Muscle layer of colon (tissue), 2 donors: Measurements from ENCODE around the gene SPATA25.
A peak's percentile ranks its signal among the peaks of the same experiment; 100 is the strongest.

ENCODE experiments used
- H3K27ac ChIP-seq: one replicate; pipeline ENCODE4 v1.7.0; 2013; ENCODE audit warnings: low read depth, mild to moderate bottlenecking, low read length, moderate library complexity
- H3K27me3 ChIP-seq, 2 donors: one replicate each; pipeline ENCODE4 v1.7.0; 2013; ENCODE audit warnings: low read length in 2 of 2, mild to moderate bottlenecking in 2 of 2; ENCODE audit not compliant: insufficient read depth in 2 of 2, control insufficient read depth in 1 of 2
- H3K36me3 ChIP-seq: one replicate; pipeline ENCODE4 v1.7.0; 2013; ENCODE audit warnings: mild to moderate bottlenecking, low read length; ENCODE audit not compliant: insufficient read depth
- H3K4me1 ChIP-seq: one replicate; pipeline ENCODE4 v1.7.0; 2013; ENCODE audit warnings: mild to moderate bottlenecking, low read length; ENCODE audit not compliant: insufficient read depth
- H3K4me3 ChIP-seq, 2 donors: one replicate each; pipeline ENCODE4 v1.7.0; 2013; ENCODE audit warnings: low read length in 2 of 2, low read depth in 1 of 2, mild to moderate bottlenecking in 1 of 2, moderate library complexity in 1 of 2
- H3K9ac ChIP-seq: one replicate; pipeline ENCODE4 v1.7.0; 2013; ENCODE audit warnings: low read length
- H3K9me3 ChIP-seq: one replicate; pipeline ENCODE4 v1.7.0; 2013; ENCODE audit warnings: mild to moderate bottlenecking, low read length
- donor health status: abdominal sarcoma.
- donor health status: Adenocarcinoma of cecum.

SPATA25 gene

GRCh38 chr20:45890985-45891983 lies 3.9 kb upstream of the SPATA25 start, which contains the start of the genes CTSA and NEURL2:
Gene CTSA (plus strand): TSS chr20:45891335. CDS start chr20:45891569, 234 bp downstream.
Gene NEURL2 (minus strand): TSS chr20:45891208. CDS start chr20:45890991, 217 bp downstream.
- Histone ChIP-seq H3K4me3 (peak within 1 kb of the TSS; percentile 66 to 90), H3K4me1 (peaks cover 23% of the 10 kb centered on the region), H3K36me3 (peaks cover 38% of the 10 kb centered on the region)

GRCh38 chr20:45890077-45890984 lies 2.9 kb upstream of the SPATA25 start:
- Histone ChIP-seq H3K4me1 (peaks cover 23% of the 10 kb centered on the region), H3K4me3 (peak overlapping the region; percentile 66 to 90), H3K27ac (peak overlapping the region; percentile 99), H3K9ac (peak overlapping the region; percentile 68), H3K36me3 (peaks cover 38% of the 10 kb centered on the region), H3K9me3 (no peaks in the 10 kb centered on the region), H3K27me3 (no peaks in the 10 kb centered on the region)

More at GRCh38 chr20:45890985-45891983, 3.9 kb upstream of the SPATA25 start, which contains the start of the genes CTSA and NEURL2:
- no peaks in the 10 kb centered on the region for H3K27me3 ChIP-seq
- peak within 1 kb of the TSS; percentile 68 for H3K9ac ChIP-seq
- peak within 1 kb of the TSS; percentile 99 for H3K27ac ChIP-seq
- H3K9me3 ChIP-seq, result no peaks in the 10 kb centered on the region

DNA sequence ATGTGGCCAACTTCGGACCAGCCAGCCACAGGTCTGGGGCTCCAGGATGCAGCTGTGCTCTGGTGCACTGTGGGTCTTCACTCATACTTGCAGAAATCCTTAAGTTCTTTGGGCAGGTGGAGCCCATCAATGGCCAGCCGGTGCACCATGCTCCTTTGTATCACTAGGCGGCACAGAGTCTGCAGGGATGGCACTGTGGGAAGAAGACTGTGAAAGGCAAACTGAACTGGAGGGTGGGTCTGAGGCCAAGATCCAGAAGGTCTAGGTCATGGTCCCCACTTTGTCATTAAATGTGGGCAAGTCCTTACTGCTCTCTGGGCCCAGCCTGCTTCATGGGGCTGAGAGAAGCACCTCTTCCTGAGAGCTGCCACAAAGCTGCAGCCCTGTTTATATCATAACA lies 1.3 kb upstream of the SPATA25 start:
- H3K9ac ChIP-seq, result no peak overlapping the region
- no peaks in the 10 kb centered on the region for H3K9me3 ChIP-seq
- no peak overlapping the region for H3K27ac ChIP-seq
- H3K4me3 ChIP-seq, result no peak overlapping the region
- H3K4me1 ChIP-seq, result peaks cover 23% of the 10 kb centered on the region
- no peaks in the 10 kb centered on the region for H3K27me3 ChIP-seq
- H3K36me3 ChIP-seq, result peaks cover 30% of the 10 kb centered on the region

DNA sequence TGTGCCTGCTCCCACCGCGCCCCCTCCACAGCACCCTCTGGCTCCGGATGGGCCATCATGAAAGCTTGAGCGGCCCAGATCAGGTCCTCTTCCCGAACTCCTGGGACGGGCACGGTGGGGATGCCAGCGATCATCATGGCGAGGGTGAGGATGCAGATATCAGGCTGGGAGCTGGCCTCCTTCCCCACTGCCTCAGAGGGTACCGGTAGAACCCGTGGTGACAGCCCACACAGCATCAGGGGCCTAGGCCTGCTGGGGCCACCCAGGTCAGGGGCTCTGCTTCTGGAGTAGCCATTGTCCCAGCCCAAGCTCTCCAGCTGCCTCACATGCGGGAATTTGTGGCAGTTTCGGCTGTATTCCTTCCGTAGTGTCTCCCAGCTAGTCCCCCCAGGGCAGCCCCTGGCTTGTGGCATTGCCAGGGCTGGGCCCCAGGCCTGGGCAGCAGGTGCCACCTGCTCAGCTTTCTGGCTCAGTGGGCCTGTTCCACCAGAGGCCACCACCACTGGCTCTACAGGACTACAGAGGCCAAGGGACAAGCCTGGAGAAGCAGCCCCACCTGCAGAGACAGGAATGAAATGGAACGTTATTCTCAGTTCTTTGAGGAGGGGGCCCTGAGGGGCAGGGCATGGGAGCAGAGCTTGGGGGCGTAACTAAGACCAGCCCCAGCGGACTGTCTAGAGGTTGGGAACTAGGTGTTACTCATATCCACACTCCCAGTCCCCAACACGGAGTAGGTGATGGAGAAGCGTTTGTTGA lies 654 bp downstream of the SPATA25 start:
- Histone ChIP-seq H3K4me3 (no peak overlapping the region), H3K27me3 (no peaks in the 10 kb centered on the region), H3K4me1 (peaks cover 13% of the 10 kb centered on the region), H3K9ac (no peak overlapping the region), H3K36me3 (peaks cover 35% of the 10 kb centered on the region), H3K9me3 (no peaks in the 10 kb centered on the region), H3K27ac (no peak overlapping the region)

- H3K27me3 ChIP-seq, result no peaks in the 10 kb centered on the region
- H3K4me1 ChIP-seq, result peaks cover 5% of the 10 kb centered on the region
- H3K9ac ChIP-seq, result no peak overlapping the region
- H3K27ac ChIP-seq, result no peak overlapping the region
- H3K9me3 ChIP-seq, result no peaks in the 10 kb centered on the region
- no peak overlapping the region for H3K4me3 ChIP-seq
- peaks cover 30% of the 10 kb centered on the region for H3K36me3 ChIP-seq
Measured at GRCh38 chr20:45883100-45883469, 4.3 kb downstream of the SPATA25 start.

DNA sequence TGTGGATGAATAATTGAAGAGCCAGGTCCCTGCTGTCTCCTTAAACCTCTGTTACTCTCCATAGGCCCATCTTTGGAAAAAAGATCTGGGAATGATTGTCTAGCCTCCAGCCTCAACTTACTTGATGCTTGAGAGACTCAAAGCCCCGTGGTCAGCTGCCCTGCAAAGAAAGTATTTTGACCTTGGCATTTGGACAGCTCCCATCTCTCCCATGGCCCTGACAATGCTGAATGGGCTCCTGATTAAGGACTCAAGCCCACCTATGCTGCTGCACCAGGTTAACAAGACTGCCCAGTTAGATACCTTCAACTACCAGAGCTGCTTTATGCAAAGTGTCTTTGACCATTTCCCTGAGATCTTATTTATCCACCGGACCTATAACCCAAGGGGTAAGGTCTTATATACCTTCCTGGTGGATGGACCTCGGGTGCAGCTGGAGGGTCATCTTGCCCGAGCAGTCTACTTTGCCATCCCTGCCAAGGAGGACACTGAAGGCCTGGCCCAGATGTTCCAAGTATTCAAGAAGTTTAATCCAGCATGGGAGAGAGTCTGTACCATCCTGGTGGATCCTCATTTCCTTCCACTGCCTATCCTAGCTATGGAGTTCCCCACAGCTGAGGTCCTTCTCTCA lies 4.8 kb downstream of the SPATA25 start:
- Histone ChIP-seq H3K27me3 (no peaks in the 10 kb centered on the region), H3K4me3 (no peak overlapping the region), H3K9ac (no peak overlapping the region), H3K36me3 (peaks cover 35% of the 10 kb centered on the region), H3K9me3 (no peaks in the 10 kb centered on the region), H3K27ac (no peak overlapping the region), H3K4me1 (peaks cover 5% of the 10 kb centered on the region)

DNA sequence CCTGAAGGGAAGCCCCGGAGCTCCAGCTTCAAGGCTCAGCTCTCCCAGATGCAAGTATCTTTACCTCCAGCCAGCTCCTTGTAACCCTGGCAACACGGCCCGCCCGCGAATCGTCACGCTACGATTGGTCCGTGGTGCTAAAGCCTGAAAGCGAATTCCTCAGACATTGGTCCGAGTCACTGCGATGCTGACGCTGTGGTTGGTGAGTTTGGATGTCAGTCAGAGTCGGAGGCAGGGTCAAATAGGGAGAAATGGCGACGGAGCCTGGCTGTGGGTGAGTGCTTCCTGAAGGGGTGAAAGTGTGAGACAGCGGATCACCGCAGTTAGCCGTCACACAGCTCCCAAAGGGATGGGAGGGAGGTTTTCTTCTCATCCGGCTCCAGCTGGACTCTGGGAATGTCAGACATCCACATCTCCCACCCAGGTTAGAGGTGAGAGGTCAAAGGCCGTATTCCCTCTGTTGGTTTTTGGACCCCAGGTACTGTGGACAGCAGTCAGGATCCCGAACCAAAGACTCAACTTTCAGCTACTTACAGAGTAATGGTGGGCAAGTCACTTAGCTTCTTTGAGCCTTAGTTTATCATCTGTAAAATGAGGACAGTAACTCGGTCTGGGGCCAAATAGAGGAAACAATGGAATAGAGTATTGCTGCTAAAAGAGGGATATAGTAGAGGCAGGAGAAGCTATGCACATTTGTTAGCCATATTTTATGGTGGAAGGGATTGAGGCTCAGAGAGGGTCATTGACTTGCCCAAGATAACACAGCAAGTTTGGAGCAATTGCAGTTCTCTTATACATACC lies 6.2 kb downstream of the SPATA25 start, which contains the start of gene ZSWIM1:
TSS of gene ZSWIM1 (plus strand) at position 240 of the 801 bp plus-strand sequence. CDS start 1,366 bp downstream, outside the sequence.
- Histone ChIP-seq H3K4me3 (peak within 1 kb of the TSS; percentile 60 to 80), H3K27ac (peak within 1 kb of the TSS; percentile 88), H3K36me3 (peaks cover 41% of the 10 kb centered on the region), H3K9me3 (no peaks in the 10 kb centered on the region), H3K4me1 (peaks cover 5% of the 10 kb centered on the region), H3K9ac (peak within 1 kb of the TSS; percentile 65), H3K27me3 (no peaks in the 10 kb centered on the region)

- no peaks in the 10 kb centered on the region for H3K27me3 ChIP-seq
- H3K4me3 ChIP-seq, result no peak overlapping the region
- H3K27ac ChIP-seq, result no peak overlapping the region
- H3K4me1 ChIP-seq, result peaks cover 5% of the 10 kb centered on the region
- peaks cover 33% of the 10 kb centered on the region for H3K36me3 ChIP-seq
- H3K9me3 ChIP-seq, result no peaks in the 10 kb centered on the region
- no peak overlapping the region for H3K9ac ChIP-seq
Measured at GRCh38 chr20:45878076-45878761, 9.2 kb downstream of the SPATA25 start.

- Histone ChIP-seq H3K9ac (no peak overlapping the region), H3K4me1 (no peaks in the 10 kb centered on the region), H3K9me3 (no peaks in the 10 kb centered on the region), H3K27me3 (no peaks in the 10 kb centered on the region), H3K36me3 (peaks cover 20% of the 10 kb centered on the region), H3K4me3 (no peak overlapping the region), H3K27ac (no peak overlapping the region)
Measured at GRCh38 chr20:45874576-45874975, 12.8 kb downstream of the SPATA25 start.
